Measurements from ENCODE around the gene ACAA1.
"Not testable (repeated sequence)": the region's sequence is repeated elsewhere in the genome, so short reads cannot be mapped to it uniquely, and the experiment has no call there.

ACAA1 gene

GRCh38 chr3:38095669-38096483, 41.1 kb downstream of the ACAA1 start:
- H3K36me3 ChIP-seq: no peaks in the 10 kb centered on the region
- H3K4me1 ChIP-seq: no peaks in the 10 kb centered on the region
- no peak overlapping the region for H3K4me3 ChIP-seq (ENCODE audit: low read depth, low read length)
- H3K27me3 ChIP-seq: no peaks in the 10 kb centered on the region
- no peak for DNase-seq
- H3K9me3 ChIP-seq: no peaks in the 10 kb centered on the region
- TF ChIP-seq, protein P1, sequence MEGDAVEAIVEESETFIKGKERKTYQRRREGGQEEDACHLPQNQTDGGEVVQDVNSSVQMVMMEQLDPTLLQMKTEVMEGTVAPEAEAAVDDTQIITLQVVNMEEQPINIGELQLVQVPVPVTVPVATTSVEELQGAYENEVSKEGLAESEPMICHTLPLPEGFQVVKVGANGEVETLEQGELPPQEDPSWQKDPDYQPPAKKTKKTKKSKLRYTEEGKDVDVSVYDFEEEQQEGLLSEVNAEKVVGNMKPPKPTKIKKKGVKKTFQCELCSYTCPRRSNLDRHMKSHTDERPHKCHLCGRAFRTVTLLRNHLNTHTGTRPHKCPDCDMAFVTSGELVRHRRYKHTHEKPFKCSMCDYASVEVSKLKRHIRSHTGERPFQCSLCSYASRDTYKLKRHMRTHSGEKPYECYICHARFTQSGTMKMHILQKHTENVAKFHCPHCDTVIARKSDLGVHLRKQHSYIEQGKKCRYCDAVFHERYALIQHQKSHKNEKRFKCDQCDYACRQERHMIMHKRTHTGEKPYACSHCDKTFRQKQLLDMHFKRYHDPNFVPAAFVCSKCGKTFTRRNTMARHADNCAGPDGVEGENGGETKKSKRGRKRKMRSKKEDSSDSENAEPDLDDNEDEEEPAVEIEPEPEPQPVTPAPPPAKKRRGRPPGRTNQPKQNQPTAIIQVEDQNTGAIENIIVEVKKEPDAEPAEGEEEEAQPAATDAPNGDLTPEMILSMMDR (IDR thresholded peaks at IDR 0.05; ENCODE audit: low read depth, low read length): no peak

DNA sequence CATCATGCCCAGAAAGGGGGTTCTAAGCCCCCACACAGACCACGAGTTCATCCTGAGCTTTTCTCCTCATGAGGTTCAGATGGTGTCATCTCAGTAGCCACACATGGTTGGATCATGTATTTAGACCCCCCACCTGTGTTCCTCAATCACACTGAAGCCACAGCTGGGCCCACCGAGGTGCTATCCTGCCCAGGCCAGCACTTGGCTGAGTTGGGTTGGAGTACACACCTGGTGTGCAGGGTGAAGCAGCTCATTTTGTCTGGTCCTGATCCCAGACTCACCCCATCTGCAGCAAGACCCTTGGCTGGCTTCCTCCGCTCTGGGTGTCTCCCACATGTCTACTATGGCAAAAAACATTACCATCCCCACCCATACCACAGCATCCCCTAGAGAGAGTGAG, 41.9 kb downstream of the ACAA1 start:
- TF ChIP-seq, protein P1 (IDR thresholded peaks at IDR 0.05; ENCODE audit: low read depth, low read length): no peak
- no peak for DNase-seq
- Histone ChIP-seq H3K4me3 (ENCODE audit: low read depth, low read length) (no peak overlapping the region), H3K4me1 (no peaks in the 10 kb centered on the region), H3K36me3 (no peaks in the 10 kb centered on the region), H3K9me3 (no peaks in the 10 kb centered on the region), H3K27me3 (no peaks in the 10 kb centered on the region)

DNA sequence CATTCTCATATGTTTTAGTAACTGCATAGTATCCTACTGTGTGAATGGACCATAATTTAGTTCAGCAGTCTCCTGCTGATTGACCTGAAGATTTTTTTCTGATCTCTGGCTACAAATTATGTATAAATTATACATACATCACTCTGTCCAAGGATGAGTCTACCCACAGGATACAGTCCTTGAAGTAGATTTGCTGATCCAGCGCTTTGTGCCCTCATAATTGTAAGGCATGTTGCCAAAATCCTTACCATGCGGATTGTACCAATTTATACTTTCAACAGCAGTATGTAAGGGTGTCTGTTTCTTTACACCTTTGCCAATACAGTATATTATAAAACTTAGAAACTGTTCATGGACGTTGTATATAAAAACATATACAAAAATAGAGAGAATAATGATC, 46.5 kb downstream of the ACAA1 start:
- Histone ChIP-seq H3K36me3 (no peaks in the 10 kb centered on the region), H3K27me3 (no peaks in the 10 kb centered on the region), H3K4me1 (no peaks in the 10 kb centered on the region), H3K9me3 (no peaks in the 10 kb centered on the region), H3K4me3 (ENCODE audit: low read depth, low read length) (no peak overlapping the region)
- TF ChIP-seq, protein P1 (IDR thresholded peaks at IDR 0.05; ENCODE audit: low read depth, low read length): no peak
- no peak for DNase-seq

DNA sequence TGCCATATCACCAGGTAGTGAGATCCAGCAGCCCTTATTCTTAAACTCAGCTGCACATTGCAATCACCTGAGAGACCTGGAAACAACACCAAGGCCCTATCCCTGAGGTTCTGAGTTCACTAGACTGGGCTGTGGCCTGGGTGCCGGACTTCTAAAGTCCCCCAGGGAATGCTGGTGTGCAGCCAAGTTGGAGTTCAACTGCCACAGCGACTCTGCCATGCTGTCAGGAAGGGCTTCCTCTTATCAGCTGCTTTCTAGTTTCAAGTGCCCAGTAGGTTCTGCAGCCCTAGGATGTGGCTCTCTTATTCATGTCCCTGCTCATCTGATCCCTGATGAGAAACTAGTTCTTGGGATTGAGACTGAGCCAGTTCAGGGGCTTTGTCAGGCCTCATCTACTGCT, 47.8 kb downstream of the ACAA1 start:
- TF ChIP-seq, protein P1 (IDR thresholded peaks at IDR 0.05; ENCODE audit: low read depth, low read length): no peak

DNA sequence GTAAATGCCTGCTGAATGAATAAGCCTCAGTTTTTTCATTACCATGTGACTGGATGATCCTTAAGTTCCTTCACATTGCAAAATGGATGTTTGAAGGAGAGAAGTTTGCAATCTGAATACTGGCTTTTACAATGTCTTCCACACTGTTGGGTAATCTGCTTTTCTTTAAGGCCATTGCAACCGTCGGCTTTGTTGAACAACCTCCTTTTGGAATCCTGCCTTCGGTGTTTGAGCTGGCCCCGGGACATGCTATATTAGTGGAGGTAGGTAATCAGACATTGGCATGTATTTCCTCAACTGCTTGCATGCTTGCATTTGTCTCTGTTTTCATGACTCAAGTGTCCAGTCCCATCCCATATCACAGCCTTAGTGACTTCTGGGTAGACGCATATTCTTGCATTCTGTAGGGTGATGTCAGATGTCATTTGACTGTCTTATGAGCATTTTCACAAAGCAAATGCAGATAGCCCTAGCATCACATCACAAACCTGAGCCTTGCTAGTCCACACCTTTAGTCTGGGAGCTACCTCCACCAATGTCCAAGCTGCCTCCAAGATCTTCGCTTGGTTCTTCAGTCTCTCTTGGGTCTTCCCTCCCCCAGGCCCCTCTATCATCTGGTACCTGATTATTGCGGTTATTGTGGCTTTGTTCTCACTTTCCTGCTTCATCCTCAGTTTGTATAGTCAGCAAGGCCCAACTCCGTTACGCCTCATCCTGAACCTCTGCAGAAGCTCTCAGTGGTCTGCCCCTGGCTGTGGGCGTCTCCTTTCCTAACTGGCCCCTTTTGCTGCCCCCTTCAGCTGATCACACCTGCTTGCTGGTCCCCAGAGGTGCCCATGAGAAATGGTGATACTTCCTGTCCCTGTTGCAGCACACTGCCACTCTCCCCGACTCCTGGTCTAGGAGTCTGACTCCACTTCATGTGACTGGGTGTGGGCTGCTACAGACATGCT, 48.5 kb downstream of the ACAA1 start:
- Histone ChIP-seq H3K36me3 (no peaks in the 10 kb centered on the region), H3K4me1 (no peaks in the 10 kb centered on the region), H3K4me3 (ENCODE audit: low read depth, low read length) (no peak overlapping the region), H3K27me3 (no peaks in the 10 kb centered on the region), H3K9me3 (no peaks in the 10 kb centered on the region)
- no peak for DNase-seq
- TF ChIP-seq, protein P1 (IDR thresholded peaks at IDR 0.05; ENCODE audit: low read depth, low read length): no peak

More for the DNA sequence above, 47.8 kb downstream of the ACAA1 start:
- no peaks in the 10 kb centered on the region for H3K4me1 ChIP-seq
- no peaks in the 10 kb centered on the region for H3K36me3 ChIP-seq
- no peak overlapping the region for H3K4me3 ChIP-seq (ENCODE audit: low read depth, low read length)
- no peak for DNase-seq
- no peaks in the 10 kb centered on the region for H3K27me3 ChIP-seq
- no peaks in the 10 kb centered on the region for H3K9me3 ChIP-seq

DNA sequence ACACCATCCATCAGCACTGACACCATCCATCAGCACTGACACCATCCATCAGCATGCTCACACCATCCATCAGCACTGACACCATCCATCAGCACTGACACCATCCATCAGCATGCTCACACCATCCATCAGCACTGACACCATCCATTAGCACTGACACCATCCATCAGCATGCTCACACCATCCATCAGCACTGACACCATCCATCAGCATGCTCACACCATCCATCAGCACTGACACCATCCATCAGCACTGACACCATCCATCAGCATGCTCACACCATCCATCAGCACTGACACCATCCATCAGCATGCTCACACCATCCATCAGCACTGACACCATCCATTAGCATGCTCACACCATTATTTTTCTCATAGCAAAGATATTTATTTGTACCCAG, 49.6 kb downstream of the ACAA1 start:
- H3K9me3 ChIP-seq; H3K4me1 ChIP-seq; H3K27me3 ChIP-seq; H3K4me3 ChIP-seq (ENCODE audit: low read depth, low read length); H3K36me3 ChIP-seq; DNase-seq: not testable (repeated sequence)

All from BE2C (cell line).